Activated CD4-positive, alpha-beta T cell treated with anti-CD3 and anti-CD28 coated beads, Interleukin-2, amount 50 U/mL, for 16 hours (primary cell): ENCODE measurements around the gene POU6F1.

Experiments used
- DNase-seq: peaks from one replicate; pipeline ENCODE4 v3.0.0-alpha.2; 2020

POU6F1 gene

DNA sequence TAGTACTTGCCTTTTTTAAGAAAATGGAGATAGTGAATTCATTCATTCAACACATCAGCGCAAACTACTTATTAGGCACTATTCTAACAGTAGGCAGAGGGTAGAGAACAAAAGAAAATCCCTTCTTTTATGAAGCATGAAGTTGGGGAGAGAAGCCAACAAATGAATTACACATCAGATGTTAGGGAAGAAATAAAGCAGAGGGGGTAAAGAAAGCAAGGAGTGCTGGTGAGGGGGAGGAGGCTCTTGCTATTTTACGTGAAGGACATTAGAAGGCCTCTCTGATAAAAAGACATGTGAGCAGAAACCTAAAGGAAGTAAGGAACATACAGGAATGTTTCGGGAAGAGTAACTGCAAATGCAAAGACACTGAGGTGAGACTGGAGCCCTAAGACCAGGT lies 67.1 kb downstream of the POU6F1 start:
- DNase-seq = no peak

DNA sequence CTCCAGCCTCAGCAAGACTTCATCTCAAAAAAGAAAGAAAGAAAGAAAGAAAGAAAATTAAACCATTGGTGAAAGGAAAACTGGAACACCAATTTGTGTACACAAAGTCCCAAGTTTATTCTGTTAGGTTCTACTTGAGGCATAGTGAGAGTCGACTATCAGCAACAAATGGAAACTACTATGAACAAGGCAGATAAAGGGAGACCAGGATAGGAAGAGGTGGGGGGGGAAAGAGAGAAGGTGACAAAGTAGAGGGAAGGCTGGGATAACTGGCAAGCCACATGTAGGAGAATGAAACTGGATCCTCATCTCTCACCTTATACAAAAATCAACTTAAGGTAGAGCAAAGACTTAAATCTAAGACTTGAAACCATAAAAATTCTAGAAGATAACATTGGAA lies 70.6 kb downstream of the POU6F1 start:
- no peak for DNase-seq

DNA sequence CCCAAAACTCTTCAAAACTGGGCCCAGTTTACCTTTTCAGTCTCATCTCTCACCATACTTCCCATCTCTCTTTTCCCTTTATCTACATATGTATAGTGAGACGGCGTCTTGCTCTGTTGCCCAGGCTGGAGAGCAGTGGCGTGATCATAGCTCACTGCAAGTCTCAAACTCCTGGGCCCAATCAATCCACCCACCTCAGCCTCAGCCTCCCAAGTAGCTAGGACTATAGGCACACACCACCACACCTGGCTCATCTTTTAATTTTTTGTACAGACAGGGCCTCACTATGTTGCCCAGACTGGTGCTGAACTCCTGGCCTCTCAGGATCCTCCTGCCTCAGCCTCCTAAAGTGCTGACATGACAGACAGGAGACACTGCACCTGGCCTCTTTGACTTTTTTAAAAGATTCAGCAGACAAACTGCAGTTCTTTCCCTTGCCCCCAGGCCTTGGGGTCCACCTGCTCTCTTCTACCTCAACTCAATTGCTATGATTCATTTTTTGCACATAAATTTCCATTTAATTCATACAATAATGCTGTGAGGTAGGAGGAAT lies 78.5 kb downstream of the POU6F1 start:
- DNase-seq = no peak
